AG04449 (cell line): ENCODE results near the gene CYREN.

Experiments
- CTCF ChIA-PET: fragments of 350-600 bp; formaldehyde crosslinking; extraction: SDS; loops from one replicate; lab custom pipeline; 2021; ENCODE audit warnings: antibody characterized with exemption; lab: Yijun Ruan, JAX
- POLR2A ChIA-PET: fragments of 400-600, 350-600 bp; formaldehyde crosslinking; extraction: SDS; loops from one replicate; lab custom pipeline; 2020; ENCODE audit warnings: antibody characterized with exemption, inconsistent platforms; lab: Yijun Ruan, JAX
- DNase-seq: peaks from one replicate; pipeline ENCODE4 v3.0.0-alpha.2; 2010; ENCODE audit warnings: low read depth, low spot score
- H3K4me3 ChIP-seq: 2 replicates; pipeline ENCODE4 v1.5.1; 2011; ENCODE audit warnings: low read depth, mild to moderate bottlenecking, control low read depth, low read length
- CTCF ChIP-seq: IDR thresholded peaks from one replicate; pipeline ENCODE4 v1.5.1; 2011; ENCODE audit warnings: mild to moderate bottlenecking, moderate library complexity, low read length, control low read depth, inconsistent platforms; ENCODE audit not compliant: insufficient read depth; ENCODE audit errors: missing control alignments

Gene CYREN

GRCh38 chr7:135199439-135199838 is 28.9 kb upstream of the CYREN start:
- no peak for TF ChIP-seq CTCF
- DNase-seq = no peak
- H3K4me3 ChIP-seq = no peak overlapping the region
- ChIA-PET POLR2A (no interaction called here), CTCF (no interaction called here)

GRCh38 chr7:135197906-135198655 is 27.6 kb upstream of the CYREN start:
- no peak for DNase-seq
- POLR2A ChIA-PET = interaction anchor here (1.8 kb wide), 1 partner anchor 11 kb away, joined by 3 read pairs; no protein-coding TSS in a partner anchor
- no peak overlapping the region for H3K4me3 ChIP-seq
- TF ChIP-seq CTCF = no peak
- CTCF ChIA-PET = interaction anchor here (1.1 kb wide), 1 partner anchor 12 kb away, joined by 3 read pairs; no protein-coding TSS in a partner anchor

DNA sequence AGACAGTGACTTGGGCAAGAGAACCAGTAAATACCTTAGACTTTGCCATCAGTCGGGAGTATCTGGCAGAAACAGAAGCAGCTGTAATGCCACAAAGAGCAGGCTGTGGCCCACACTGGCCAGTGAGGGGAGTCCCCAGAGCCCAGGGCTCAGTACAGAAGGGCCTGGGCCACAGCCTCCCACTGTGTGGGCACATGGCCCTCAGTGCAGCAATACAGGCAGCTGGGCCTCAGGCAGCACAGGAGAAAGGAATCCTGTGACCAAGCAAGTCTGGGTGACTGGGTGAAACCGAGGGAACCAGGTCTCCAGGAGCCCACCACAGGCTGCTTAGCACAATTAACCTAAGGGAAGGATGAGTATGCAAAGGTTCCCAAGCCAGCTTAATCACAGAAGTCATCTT is 26.8 kb upstream of the CYREN start:
- no peak for DNase-seq
- CTCF ChIA-PET = no interaction called here
- TF ChIP-seq CTCF = no peak
- POLR2A ChIA-PET = interaction anchor here (1.8 kb wide), 1 partner anchor 11 kb away, joined by 3 read pairs; no protein-coding TSS in a partner anchor
- no peak overlapping the region for H3K4me3 ChIP-seq

- CTCF ChIA-PET = interaction anchor here (0.9 kb wide), 1 partner anchor 10 kb away, joined by 3 read pairs; no protein-coding TSS in a partner anchor
These were observed 25.6 kb upstream of the CYREN start for GRCh38 chr7:135195968-135196629.

GRCh38 chr7:135195156-135195555 is 24.6 kb upstream of the CYREN start:
- TF ChIP-seq CTCF = no peak
- DNase-seq = no peak
- POLR2A ChIA-PET = no interaction called here
- CTCF ChIA-PET = interaction anchor here (1.0 kb wide), 1 partner anchor 13 kb away, joined by 3 read pairs; no protein-coding TSS in a partner anchor
- H3K4me3 ChIP-seq = no peak overlapping the region

More at GRCh38 chr7:135195968-135196629, 25.6 kb upstream of the CYREN start:
- no peak overlapping the region for H3K4me3 ChIP-seq
- POLR2A ChIA-PET = interaction anchor here (0.6 kb wide), 1 partner anchor 13 kb away, joined by 5 read pairs; no protein-coding TSS in a partner anchor
- DNase-seq = no peak
- no peak for TF ChIP-seq CTCF
